ENCODE data around the gene APP. TPM values are rescaled to one million over a fixed set of nuclear protein-coding genes. Genes with fewer than 3 reads are reported as not detected.

Gene APP
- total RNA-seq, 1 donor from 2014 or later = 141 TPM

- H3K9ac ChIP-seq (ENCODE audit: low read depth in 1 of 3, low read length in 3 of 3) = no peak overlapping the region
- H3K27ac ChIP-seq (ENCODE audit: low read depth, low read length) = no peak overlapping the region
- no peaks in the 10 kb centered on the region for H3K9me3 ChIP-seq (ENCODE audit: control insufficient read depth in 3 of 3, low read length in 3 of 3)
- peaks cover 0 to 7% (median 2%) of the 10 kb centered on the region in 3 donors for H3K4me1 ChIP-seq (ENCODE audit: control insufficient read depth in 3 of 3, insufficient read depth in 3 of 3, low read length in 3 of 3)
- H3K36me3 ChIP-seq (ENCODE audit: control insufficient read depth in 3 of 3, insufficient read depth in 3 of 3, low read length in 3 of 3) = no peaks in the 10 kb centered on the region
- H3K4me3 ChIP-seq (ENCODE audit: low read length in 3 of 3) = no peak overlapping the region
- H3K27me3 ChIP-seq (ENCODE audit: control insufficient read depth in 3 of 3, insufficient read depth in 3 of 3, low read length in 3 of 3) = no peaks in the 10 kb centered on the region
Observed at GRCh38 chr21:26147535-26147934, 23.0 kb downstream of the APP start.

- H3K36me3 ChIP-seq (ENCODE audit: control insufficient read depth in 3 of 3, insufficient read depth in 3 of 3, low read length in 3 of 3) = no peaks in the 10 kb centered on the region
- no peak overlapping the region for H3K27ac ChIP-seq (ENCODE audit: low read depth, low read length)
- no peak overlapping the region for H3K4me3 ChIP-seq (ENCODE audit: low read length in 3 of 3)
- H3K9ac ChIP-seq (ENCODE audit: low read depth in 1 of 3, low read length in 3 of 3) = no peak overlapping the region
- H3K9me3 ChIP-seq (ENCODE audit: control insufficient read depth in 3 of 3, low read length in 3 of 3) = no peaks in the 10 kb centered on the region
- H3K27me3 ChIP-seq (ENCODE audit: control insufficient read depth in 3 of 3, insufficient read depth in 3 of 3, low read length in 3 of 3) = no peaks in the 10 kb centered on the region
- H3K4me1 ChIP-seq (ENCODE audit: control insufficient read depth in 3 of 3, insufficient read depth in 3 of 3, low read length in 3 of 3) = peaks cover 0 to 7% (median 2%) of the 10 kb centered on the region in 3 donors
Observed at GRCh38 chr21:26146681-26147080, 23.9 kb downstream of the APP start.

GRCh38 chr21:26144031-26144430 is 26.5 kb downstream of the APP start:
- H3K36me3 ChIP-seq (ENCODE audit: control insufficient read depth in 3 of 3, insufficient read depth in 3 of 3, low read length in 3 of 3) = no peaks in the 10 kb centered on the region
- no peak overlapping the region for H3K4me3 ChIP-seq (ENCODE audit: low read length in 3 of 3)
- H3K9me3 ChIP-seq (ENCODE audit: control insufficient read depth in 3 of 3, low read length in 3 of 3) = no peaks in the 10 kb centered on the region
- H3K27ac ChIP-seq (ENCODE audit: low read depth, low read length) = no peak overlapping the region
- H3K27me3 ChIP-seq (ENCODE audit: control insufficient read depth in 3 of 3, insufficient read depth in 3 of 3, low read length in 3 of 3) = no peaks in the 10 kb centered on the region
- no peak overlapping the region for H3K9ac ChIP-seq (ENCODE audit: low read depth in 1 of 3, low read length in 3 of 3)
- peaks cover 0 to 5% (median 2%) of the 10 kb centered on the region in 3 donors for H3K4me1 ChIP-seq (ENCODE audit: control insufficient read depth in 3 of 3, insufficient read depth in 3 of 3, low read length in 3 of 3)

- no peak overlapping the region for H3K4me3 ChIP-seq (ENCODE audit: low read length in 3 of 3)
- no peak overlapping the region for H3K27ac ChIP-seq (ENCODE audit: low read depth, low read length)
- H3K36me3 ChIP-seq (ENCODE audit: control insufficient read depth in 3 of 3, insufficient read depth in 3 of 3, low read length in 3 of 3) = no peaks in the 10 kb centered on the region
- no peaks in the 10 kb centered on the region for H3K4me1 ChIP-seq (ENCODE audit: control insufficient read depth in 3 of 3, insufficient read depth in 3 of 3, low read length in 3 of 3)
- no peaks in the 10 kb centered on the region for H3K9me3 ChIP-seq (ENCODE audit: control insufficient read depth in 3 of 3, low read length in 3 of 3)
- H3K27me3 ChIP-seq (ENCODE audit: control insufficient read depth in 3 of 3, insufficient read depth in 3 of 3, low read length in 3 of 3) = no peaks in the 10 kb centered on the region
- H3K9ac ChIP-seq (ENCODE audit: low read depth in 1 of 3, low read length in 3 of 3) = no peak overlapping the region
Observed at GRCh38 chr21:26142363-26142762, 28.2 kb downstream of the APP start.

- H3K27ac ChIP-seq (ENCODE audit: low read depth, low read length) = no peak overlapping the region
- H3K4me1 ChIP-seq (ENCODE audit: control insufficient read depth in 3 of 3, insufficient read depth in 3 of 3, low read length in 3 of 3) = peaks cover 0 to 2% (median 0%) of the 10 kb centered on the region in 3 donors
- no peak overlapping the region for H3K9ac ChIP-seq (ENCODE audit: low read depth in 1 of 3, low read length in 3 of 3)
Observed at GRCh38 chr21:26140926-26141325, 29.6 kb downstream of the APP start.

GRCh38 chr21:26140164-26140579 is 30.4 kb downstream of the APP start:
- no peak overlapping the region for H3K4me3 ChIP-seq (ENCODE audit: low read length in 3 of 3)
- H3K36me3 ChIP-seq (ENCODE audit: control insufficient read depth in 3 of 3, insufficient read depth in 3 of 3, low read length in 3 of 3) = no peaks in the 10 kb centered on the region
- no peaks in the 10 kb centered on the region for H3K27me3 ChIP-seq (ENCODE audit: control insufficient read depth in 3 of 3, insufficient read depth in 3 of 3, low read length in 3 of 3)
- no peaks in the 10 kb centered on the region for H3K9me3 ChIP-seq (ENCODE audit: control insufficient read depth in 3 of 3, low read length in 3 of 3)
- peak overlapping the region; percentile 8 for H3K27ac ChIP-seq (ENCODE audit: low read depth, low read length)
- H3K9ac ChIP-seq (ENCODE audit: low read depth in 1 of 3, low read length in 3 of 3) = no peak overlapping the region
- H3K4me1 ChIP-seq (ENCODE audit: control insufficient read depth in 3 of 3, insufficient read depth in 3 of 3, low read length in 3 of 3) = peaks cover 0 to 2% (median 0%) of the 10 kb centered on the region in 3 donors

More at GRCh38 chr21:26140926-26141325, 29.6 kb downstream of the APP start:
- H3K4me3 ChIP-seq (ENCODE audit: low read length in 3 of 3) = no peak overlapping the region
- no peaks in the 10 kb centered on the region for H3K36me3 ChIP-seq (ENCODE audit: control insufficient read depth in 3 of 3, insufficient read depth in 3 of 3, low read length in 3 of 3)
- no peaks in the 10 kb centered on the region for H3K27me3 ChIP-seq (ENCODE audit: control insufficient read depth in 3 of 3, insufficient read depth in 3 of 3, low read length in 3 of 3)
- H3K9me3 ChIP-seq (ENCODE audit: control insufficient read depth in 3 of 3, low read length in 3 of 3) = no peaks in the 10 kb centered on the region

GRCh38 chr21:26138615-26139257 is 31.8 kb downstream of the APP start:
- Histone ChIP-seq H3K9me3 (ENCODE audit: control insufficient read depth in 3 of 3, low read length in 3 of 3) (no peaks in the 10 kb centered on the region), H3K36me3 (ENCODE audit: control insufficient read depth in 3 of 3, insufficient read depth in 3 of 3, low read length in 3 of 3) (no peaks in the 10 kb centered on the region), H3K27me3 (ENCODE audit: control insufficient read depth in 3 of 3, insufficient read depth in 3 of 3, low read length in 3 of 3) (no peaks in the 10 kb centered on the region), H3K9ac (ENCODE audit: low read depth in 1 of 3, low read length in 3 of 3) (no peak overlapping the region), H3K4me3 (ENCODE audit: low read length in 3 of 3) (no peak overlapping the region), H3K27ac (ENCODE audit: low read depth, low read length) (no peak overlapping the region), H3K4me1 (ENCODE audit: control insufficient read depth in 3 of 3, insufficient read depth in 3 of 3, low read length in 3 of 3) (peaks cover 0 to 2% (median 0%) of the 10 kb centered on the region in 3 donors)

- no peaks in the 10 kb centered on the region for H3K27me3 ChIP-seq (ENCODE audit: control insufficient read depth in 3 of 3, insufficient read depth in 3 of 3, low read length in 3 of 3)
- H3K9ac ChIP-seq (ENCODE audit: low read depth in 1 of 3, low read length in 3 of 3) = no peak overlapping the region
- H3K4me1 ChIP-seq (ENCODE audit: control insufficient read depth in 3 of 3, insufficient read depth in 3 of 3, low read length in 3 of 3) = peaks cover 0 to 2% (median 0%) of the 10 kb centered on the region in 3 donors
- H3K9me3 ChIP-seq (ENCODE audit: control insufficient read depth in 3 of 3, low read length in 3 of 3) = no peaks in the 10 kb centered on the region
- no peak overlapping the region for H3K4me3 ChIP-seq (ENCODE audit: low read length in 3 of 3)
- no peaks in the 10 kb centered on the region for H3K36me3 ChIP-seq (ENCODE audit: control insufficient read depth in 3 of 3, insufficient read depth in 3 of 3, low read length in 3 of 3)
- no peak overlapping the region for H3K27ac ChIP-seq (ENCODE audit: low read depth, low read length)
Observed at GRCh38 chr21:26137379-26138060, 33.0 kb downstream of the APP start.

GRCh38 chr21:26136671-26137070 is 33.9 kb downstream of the APP start:
- Histone ChIP-seq H3K36me3 (ENCODE audit: control insufficient read depth in 3 of 3, insufficient read depth in 3 of 3, low read length in 3 of 3) (no peaks in the 10 kb centered on the region), H3K4me3 (ENCODE audit: low read length in 3 of 3) (no peak overlapping the region), H3K27me3 (ENCODE audit: control insufficient read depth in 3 of 3, insufficient read depth in 3 of 3, low read length in 3 of 3) (no peaks in the 10 kb centered on the region), H3K4me1 (ENCODE audit: control insufficient read depth in 3 of 3, insufficient read depth in 3 of 3, low read length in 3 of 3) (peaks cover 0 to 2% (median 0%) of the 10 kb centered on the region in 3 donors), H3K9ac (ENCODE audit: low read depth in 1 of 3, low read length in 3 of 3) (no peak overlapping the region), H3K27ac (ENCODE audit: low read depth, low read length) (no peak overlapping the region), H3K9me3 (ENCODE audit: control insufficient read depth in 3 of 3, low read length in 3 of 3) (no peaks in the 10 kb centered on the region)

- Histone ChIP-seq H3K4me1 (ENCODE audit: control insufficient read depth in 3 of 3, insufficient read depth in 3 of 3, low read length in 3 of 3) (peaks cover 0 to 2% (median 0%) of the 10 kb centered on the region in 3 donors), H3K9me3 (ENCODE audit: control insufficient read depth in 3 of 3, low read length in 3 of 3) (no peaks in the 10 kb centered on the region), H3K27me3 (ENCODE audit: control insufficient read depth in 3 of 3, insufficient read depth in 3 of 3, low read length in 3 of 3) (no peaks in the 10 kb centered on the region), H3K27ac (ENCODE audit: low read depth, low read length) (no peak overlapping the region), H3K9ac (ENCODE audit: low read depth in 1 of 3, low read length in 3 of 3) (no peak overlapping the region), H3K4me3 (ENCODE audit: low read length in 3 of 3) (no peak overlapping the region), H3K36me3 (ENCODE audit: control insufficient read depth in 3 of 3, insufficient read depth in 3 of 3, low read length in 3 of 3) (no peaks in the 10 kb centered on the region)
Observed at GRCh38 chr21:26135520-26135919, 35.0 kb downstream of the APP start.

Data from skeletal muscle tissue (tissue), 4 donors.